Astrocyte (in vitro differentiated cells and primary cell): ENCODE results near the gene PMEL.

Experiments
- EZH2 ChIP-seq: IDR thresholded peaks from 2 replicates; pipeline ENCODE4 v1.6.1; 2012; ENCODE audit warnings: mild to moderate bottlenecking, low read length, inconsistent platforms; ENCODE audit not compliant: insufficient read depth
- TF ChIP-seq, protein P1 (sequence below): IDR thresholded peaks from 2 replicates; pipeline ENCODE4 v1.5.1; 2011; ENCODE audit warnings: low read depth, mild to moderate bottlenecking, inconsistent platforms, low read length, moderate library complexity; ENCODE audit not compliant: insufficient read depth

DNA sequence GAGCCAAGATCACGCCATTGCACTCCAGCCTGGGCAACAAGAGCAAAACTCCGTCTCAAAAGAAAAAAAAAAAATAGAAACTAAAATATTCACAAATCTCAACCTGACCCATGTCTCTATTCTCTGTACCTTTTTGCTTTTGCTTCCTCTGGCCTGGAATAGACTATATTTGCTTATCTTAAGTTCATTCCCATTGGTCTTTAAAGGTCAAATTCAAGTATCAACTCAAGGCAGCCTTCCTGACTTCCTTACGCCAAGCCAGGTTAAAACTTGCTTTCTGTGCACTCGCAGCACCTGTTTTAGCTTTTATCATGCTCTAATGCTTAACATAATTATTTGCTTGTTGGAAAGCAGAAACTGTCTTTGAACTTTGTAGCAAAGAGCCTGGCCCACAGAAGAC lies 52.9 kb downstream of the PMEL start:
- TF ChIP-seq, protein P1, sequence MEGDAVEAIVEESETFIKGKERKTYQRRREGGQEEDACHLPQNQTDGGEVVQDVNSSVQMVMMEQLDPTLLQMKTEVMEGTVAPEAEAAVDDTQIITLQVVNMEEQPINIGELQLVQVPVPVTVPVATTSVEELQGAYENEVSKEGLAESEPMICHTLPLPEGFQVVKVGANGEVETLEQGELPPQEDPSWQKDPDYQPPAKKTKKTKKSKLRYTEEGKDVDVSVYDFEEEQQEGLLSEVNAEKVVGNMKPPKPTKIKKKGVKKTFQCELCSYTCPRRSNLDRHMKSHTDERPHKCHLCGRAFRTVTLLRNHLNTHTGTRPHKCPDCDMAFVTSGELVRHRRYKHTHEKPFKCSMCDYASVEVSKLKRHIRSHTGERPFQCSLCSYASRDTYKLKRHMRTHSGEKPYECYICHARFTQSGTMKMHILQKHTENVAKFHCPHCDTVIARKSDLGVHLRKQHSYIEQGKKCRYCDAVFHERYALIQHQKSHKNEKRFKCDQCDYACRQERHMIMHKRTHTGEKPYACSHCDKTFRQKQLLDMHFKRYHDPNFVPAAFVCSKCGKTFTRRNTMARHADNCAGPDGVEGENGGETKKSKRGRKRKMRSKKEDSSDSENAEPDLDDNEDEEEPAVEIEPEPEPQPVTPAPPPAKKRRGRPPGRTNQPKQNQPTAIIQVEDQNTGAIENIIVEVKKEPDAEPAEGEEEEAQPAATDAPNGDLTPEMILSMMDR, result no peak
- no peak for TF ChIP-seq EZH2
